Measurements from ENCODE around the gene KLF9. TPM values are rescaled to one million over a fixed set of nuclear protein-coding genes. Genes with fewer than 3 reads are reported as not detected.

Gene KLF9
- total and polyA plus RNA-seq, 9 of the 15 experiments (the other 6 are each of a cell fraction or from before 2014, with no cell fraction given): 3.3 to 11.9 (median 6.9) TPM

DNA sequence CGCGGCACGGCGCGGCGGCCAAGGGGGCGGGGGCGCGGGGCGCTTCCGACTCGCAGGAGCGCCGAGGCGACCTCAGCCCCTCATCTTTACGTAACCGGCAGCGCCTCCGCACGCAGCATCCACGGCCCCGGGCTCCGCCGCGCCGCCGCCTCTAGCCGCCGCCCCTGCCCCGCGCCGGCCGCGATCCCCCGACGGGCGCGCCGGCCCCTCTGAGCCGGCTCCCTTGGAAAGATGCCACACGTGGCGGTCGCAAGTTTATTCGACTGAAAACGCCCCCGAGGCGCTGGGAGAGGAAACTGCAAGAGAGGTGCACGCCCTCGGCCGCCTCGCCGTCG, 1.0 kb downstream of the KLF9 start:
- Histone ChIP-seq H2AFZ (ENCODE audit: low read depth, low read length) (peak overlapping the region; percentile 88), H3K9ac (ENCODE audit: insufficient read depth in 1 of 2, low read depth in 2 of 2, low read length in 2 of 2) (peak overlapping the region; percentile 87 to 98), H3K9me1 (ENCODE audit: control insufficient read depth, insufficient read depth, low read length) (no peaks in the 10 kb centered on the region), H3K4me3 (peak overlapping the region; percentile 74), H3K27ac (ENCODE audit: extremely low read depth, low read depth, low read length) (peak overlapping the region; percentile 99), H3K36me3 (ENCODE audit: control insufficient read depth, insufficient read depth, low read length) (no peaks in the 10 kb centered on the region), H3K79me2 (ENCODE audit: control insufficient read depth, insufficient read depth, low read length) (peaks cover 46% of the 10 kb centered on the region), H3K4me2 (ENCODE audit: insufficient read depth, low read length) (peak overlapping the region; percentile 95), H3K9me3 (replicated peaks; ENCODE audit: control insufficient read depth, insufficient read depth, low read depth, low read length) (no peaks in the 10 kb centered on the region), H3K4me1 (replicated peaks in 1 of 2; ENCODE audit: control insufficient read depth in 2 of 2, insufficient read depth in 2 of 2, low read length in 2 of 2) (peaks cover 20 to 22% of the 10 kb centered on the region in 2 experiments; a peak in 4 of 5 replicates), H3K27me3 (ENCODE audit: control insufficient read depth in 2 of 2, insufficient read depth in 2 of 2, low read length in 2 of 2) (no peaks in the 10 kb centered on the region), H4K20me1 (replicated peaks; ENCODE audit: control insufficient read depth, insufficient read depth, low read length) (no peaks in the 10 kb centered on the region; the same call in 1 of the 2 replicates)
- DNase-seq (ENCODE audit: extremely low read depth in 1 of 4, low spot score in 3 of 4) (peak in 3 of 4 experiments; percentile 46 to 62 (median 51)), ATAC-seq (peak; percentile 25), FAIRE-seq (no peak)
- ChIA-PET CTCF (ENCODE audit: low intra/inter-chr PET ratio) (no interaction called here), POLR2A (interaction anchor here (0.8 to 3.5 kb wide), 3 partner anchors 14 to 89 kb away, joined by 3 to 18 read pairs (median 5); no protein-coding TSS in a partner anchor)
- WGBS (ENCODE audit: insufficient coverage, low coverage, missing lambda C conversion rate): under 1% methylated on average over 40 of the region's 53 CpGs
- in situ Hi-C loops (cut with MboI): no loop called here
- intact Hi-C loops (cut with micrococcal nuclease): loop anchor here (2.0 to 5.0 kb wide), 2 partner anchors 15 to 61 kb away; no protein-coding TSS in a partner anchor
- no TSS peak for BruUV-seq (replicated peaks)
- peak; percentile 63 for TF ChIP-seq GTF2E2 (tag; IDR thresholded peaks at IDR 0.05)
- TF ChIP-seq, protein P1, sequence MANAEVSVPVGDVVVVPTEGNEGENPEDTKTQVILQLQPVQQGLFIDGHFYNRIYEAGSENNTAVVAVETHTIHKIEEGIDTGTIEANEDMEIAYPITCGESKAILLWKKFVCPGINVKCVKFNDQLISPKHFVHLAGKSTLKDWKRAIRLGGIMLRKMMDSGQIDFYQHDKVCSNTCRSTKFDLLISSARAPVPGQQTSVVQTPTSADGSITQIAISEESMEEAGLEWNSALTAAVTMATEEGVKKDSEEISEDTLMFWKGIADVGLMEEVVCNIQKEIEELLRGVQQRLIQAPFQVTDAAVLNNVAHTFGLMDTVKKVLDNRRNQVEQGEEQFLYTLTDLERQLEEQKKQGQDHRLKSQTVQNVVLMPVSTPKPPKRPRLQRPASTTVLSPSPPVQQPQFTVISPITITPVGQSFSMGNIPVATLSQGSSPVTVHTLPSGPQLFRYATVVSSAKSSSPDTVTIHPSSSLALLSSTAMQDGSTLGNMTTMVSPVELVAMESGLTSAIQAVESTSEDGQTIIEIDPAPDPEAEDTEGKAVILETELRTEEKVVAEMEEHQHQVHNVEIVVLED (CRISPR knock-in tag; IDR thresholded peaks at IDR 0.05): 0 out of 2 replicates have a peak, but pooled peaks have one; percentile 39
- TF ChIP-seq YY1 (IDR thresholded peaks at IDR 0.05; ENCODE audit: borderline replicate concordance in 1 of 3, control insufficient read depth in 1 of 3, extremely low read depth in 1 of 3, insufficient read depth in 3 of 3, insufficient read length in 1 of 3, insufficient replicate concordance in 2 of 3, low read depth in 1 of 3, low read length in 2 of 3): peak in 1 of 3 experiments; percentile 47
- peak; percentile 21 for TF ChIP-seq CCNT2 (IDR thresholded peaks at IDR 0.05; ENCODE audit: borderline replicate concordance, extremely low read depth, insufficient read length, low read depth, low read length)
- TF ChIP-seq DMBX1 (CRISPR knock-in tag; IDR thresholded peaks at IDR 0.05; ENCODE audit: borderline replicate concordance): 0 out of 2 replicates have a peak, but pooled peaks have one; percentile 38
- 0 out of 2 replicates have a peak, but pooled peaks have one; percentile 40 for TF ChIP-seq GATAD2B (IDR thresholded peaks at IDR 0.05; ENCODE audit: borderline replicate concordance)
- TF ChIP-seq, protein P2, sequence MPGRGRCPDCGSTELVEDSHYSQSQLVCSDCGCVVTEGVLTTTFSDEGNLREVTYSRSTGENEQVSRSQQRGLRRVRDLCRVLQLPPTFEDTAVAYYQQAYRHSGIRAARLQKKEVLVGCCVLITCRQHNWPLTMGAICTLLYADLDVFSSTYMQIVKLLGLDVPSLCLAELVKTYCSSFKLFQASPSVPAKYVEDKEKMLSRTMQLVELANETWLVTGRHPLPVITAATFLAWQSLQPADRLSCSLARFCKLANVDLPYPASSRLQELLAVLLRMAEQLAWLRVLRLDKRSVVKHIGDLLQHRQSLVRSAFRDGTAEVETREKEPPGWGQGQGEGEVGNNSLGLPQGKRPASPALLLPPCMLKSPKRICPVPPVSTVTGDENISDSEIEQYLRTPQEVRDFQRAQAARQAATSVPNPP (IDR thresholded peaks at IDR 0.05; ENCODE audit: borderline replicate concordance, insufficient read depth, insufficient read length): no peak
- TF ChIP-seq NBN (IDR thresholded peaks at IDR 0.05; ENCODE audit: low read depth): no peak
- TF ChIP-seq ZBED1 (IDR thresholded peaks at IDR 0.05): no peak
- TF ChIP-seq BACH1 (tag; IDR thresholded peaks at IDR 0.05): no peak
- TF ChIP-seq FIP1L1 (IDR thresholded peaks at IDR 0.05; ENCODE audit: low read depth, low read length, poor library complexity, severe bottlenecking): peak; percentile 59
- no peak for TF ChIP-seq ZNF143 (CRISPR knock-in tag; IDR thresholded peaks at IDR 0.05)
- peak; percentile 73 for TF ChIP-seq CHD1 (IDR thresholded peaks at IDR 0.05; ENCODE audit: low read length)
- TF ChIP-seq, protein P3, sequence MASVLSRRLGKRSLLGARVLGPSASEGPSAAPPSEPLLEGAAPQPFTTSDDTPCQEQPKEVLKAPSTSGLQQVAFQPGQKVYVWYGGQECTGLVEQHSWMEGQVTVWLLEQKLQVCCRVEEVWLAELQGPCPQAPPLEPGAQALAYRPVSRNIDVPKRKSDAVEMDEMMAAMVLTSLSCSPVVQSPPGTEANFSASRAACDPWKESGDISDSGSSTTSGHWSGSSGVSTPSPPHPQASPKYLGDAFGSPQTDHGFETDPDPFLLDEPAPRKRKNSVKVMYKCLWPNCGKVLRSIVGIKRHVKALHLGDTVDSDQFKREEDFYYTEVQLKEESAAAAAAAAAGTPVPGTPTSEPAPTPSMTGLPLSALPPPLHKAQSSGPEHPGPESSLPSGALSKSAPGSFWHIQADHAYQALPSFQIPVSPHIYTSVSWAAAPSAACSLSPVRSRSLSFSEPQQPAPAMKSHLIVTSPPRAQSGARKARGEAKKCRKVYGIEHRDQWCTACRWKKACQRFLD (CRISPR knock-in tag; IDR thresholded peaks at IDR 0.05): 0 out of 2 replicates have a peak, but pooled peaks have one; percentile 56
- TF ChIP-seq CXXC5 (CRISPR knock-in tag; IDR thresholded peaks at IDR 0.05): peak; percentile 49
- TF ChIP-seq, protein P4, sequence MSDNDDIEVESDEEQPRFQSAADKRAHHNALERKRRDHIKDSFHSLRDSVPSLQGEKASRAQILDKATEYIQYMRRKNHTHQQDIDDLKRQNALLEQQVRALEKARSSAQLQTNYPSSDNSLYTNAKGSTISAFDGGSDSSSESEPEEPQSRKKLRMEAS (CRISPR knock-in tag; IDR thresholded peaks at IDR 0.05): no peak
- TF ChIP-seq NONO (IDR thresholded peaks at IDR 0.05; ENCODE audit: low read depth in 2 of 2, low read length in 1 of 2): 0 out of 4 replicates have a peak, but pooled peaks of 1 of the 2 experiments have one; percentile 25
